Activated CD8-positive, alpha-beta T cell treated with anti-CD3 and anti-CD28 coated beads for 36 hours (primary cell): ENCODE results near the gene PLTP. TPM values are rescaled to one million over a fixed set of nuclear protein-coding genes. Genes with fewer than 3 reads are reported as not detected.

ENCODE experiments used
- ATAC-seq: fragments of 200-7000 bp; cut with Tn5 transposase; one replicate; pipeline ENCODE4 v1.10.0; 2021; ENCODE audit warnings: mild to moderate bottlenecking, moderate library complexity
- CTCF ChIA-PET: fragments of 350-600 bp; sonication (Branson Sonifier 250); formaldehyde crosslinking; loops from one replicate; lab custom pipeline; 2021; ENCODE audit warnings: antibody characterized with exemption; lab: Charles Lee
- POLR2A ChIA-PET: fragments of 350-600 bp; sonication (Branson Sonifier 250); formaldehyde crosslinking; loops from one replicate; lab custom pipeline; 2021; ENCODE audit warnings: antibody characterized with exemption; lab: Charles Lee
- DNase-seq: peaks from one replicate; pipeline ENCODE4 v3.0.0-alpha.2; 2020
- H3K27ac Mint-ChIP-seq: one replicate; pipeline ENCODE4 v1.8.0; 2021; ENCODE audit warnings: mild to moderate bottlenecking, mixed read lengths
- H3K27me3 Mint-ChIP-seq: one replicate; pipeline ENCODE4 v1.8.0; 2021; ENCODE audit warnings: mixed read lengths
- H3K36me3 Mint-ChIP-seq: one replicate; pipeline ENCODE4 v1.8.0; 2021; ENCODE audit warnings: low read depth, mixed read lengths
- H3K4me1 Mint-ChIP-seq: one replicate; pipeline ENCODE4 v1.8.0; 2021; ENCODE audit warnings: low read depth, mixed read lengths
- H3K4me3 Mint-ChIP-seq: one replicate; pipeline ENCODE4 v1.8.0; 2021; ENCODE audit warnings: mild to moderate bottlenecking, moderate library complexity, mixed read lengths
- H3K9me3 Mint-ChIP-seq: one replicate; pipeline ENCODE4 v1.8.0; 2021; ENCODE audit warnings: mixed read lengths
- CTCF ChIP-seq: fragments of 200-600 bp; IDR thresholded peaks from one replicate; pipeline ENCODE4 v1.8.0; 2022; ENCODE audit warnings: antibody characterized with exemption, mild to moderate bottlenecking
- intact Hi-C: fragments of 100-400 bp; cut with micrococcal nuclease; formaldehyde crosslinking; loops from one replicate; pipeline ENCODE4 v1.10.0; 2022
- total RNA-seq, 2 experiments: library from RNA; stranded (reverse); gene quantifications; one replicate each; pipeline ENCODE4 v1.2.3, GENCODE V29; 2021

Gene PLTP
- total RNA-seq, 2 experiments from 2014 or later, result 7.4 to 8.6 TPM

- POLR2A ChIA-PET, result interaction anchor here (1.3 to 2.2 kb wide), 2 partner anchors 9 to 122 kb away, joined by 3 to 6 read pairs; partner anchors contain the start of genes ACOT8 and ZSWIM3
- ATAC-seq, result no peak
- Mint-ChIP-seq H3K4me1 (peaks cover 9% of the 10 kb centered on the region), H3K4me3 (no peak overlapping the region), H3K27me3 (no peaks in the 10 kb centered on the region), H3K27ac (peak overlapping the region; percentile 11), H3K9me3 (no peaks in the 10 kb centered on the region), H3K36me3 (peaks cover 21% of the 10 kb centered on the region)
- intact Hi-C loops, result no loop called here
- TF ChIP-seq CTCF, result no peak
- DNase-seq, result no peak
- CTCF ChIA-PET, result no interaction called here
Measured at GRCh38 chr20:45848969-45849582, 62.9 kb downstream of the PLTP start.

Other genes with a start within 250 kb of the PLTP start
- gene WFDC11, start 241.9 kb downstream of the PLTP start, total RNA-seq, result not detected
- gene WFDC13, start 210.1 kb downstream of the PLTP start, total RNA-seq, result not detected
- not detected for gene WFDC10B, start 207.1 kb downstream of the PLTP start, total RNA-seq
- not detected for gene SPINT4, start 189.8 kb downstream of the PLTP start, total RNA-seq
- under 1 TPM in 1 of 2 experiments, not detected in 1; 0.54 TPM for gene WFDC3, start 120.3 kb downstream of the PLTP start, total RNA-seq
- 10 to 100 TPM; 25.3 to 27.1 TPM for gene DNTTIP1, start 120.2 kb downstream of the PLTP start, total RNA-seq
- gene UBE2C, start 99.5 kb downstream of the PLTP start, total RNA-seq, result 100 to 1,000 TPM; 149 to 151 TPM
- gene TNNC2, start 84.8 kb downstream of the PLTP start, total RNA-seq, result not detected
- 1 to 10 TPM; 1.4 to 1.7 TPM for gene SNX21, start 78.4 kb downstream of the PLTP start, total RNA-seq
- 10 to 100 TPM; 18.5 to 21.2 TPM for gene ACOT8, start 54.8 kb downstream of the PLTP start, total RNA-seq
- gene ZSWIM3, start 54.5 kb downstream of the PLTP start, total RNA-seq, result 1 to 10 TPM; 3.5 to 3.6 TPM
- gene ZSWIM1, start 30.9 kb downstream of the PLTP start, total RNA-seq, result 1 to 10 TPM; 8.2 to 9.1 TPM
- under 1 TPM; 0.58 to 0.74 TPM for gene SPATA25, start 24.5 kb downstream of the PLTP start, total RNA-seq
- gene NEURL2, start 20.9 kb downstream of the PLTP start, total RNA-seq, result 1 to 10 TPM; 2.4 to 2.9 TPM
- 10 to 100 TPM; 34.5 to 40.2 TPM for gene CTSA, start 20.8 kb downstream of the PLTP start, total RNA-seq
- 10 to 100 TPM; 27.8 to 29.5 TPM for gene PCIF1, start 22.5 kb upstream of the PLTP start, total RNA-seq
- gene ZNF335, start 60.0 kb upstream of the PLTP start, total RNA-seq, result 10 to 100 TPM; 27.0 to 28.8 TPM
- gene MMP9, start 96.8 kb upstream of the PLTP start, total RNA-seq, result under 1 TPM in 1 of 2 experiments, not detected in 1; 0.11 TPM
- gene SLC12A5, start 117.1 kb upstream of the PLTP start, total RNA-seq, result under 1 TPM in 1 of 2 experiments, not detected in 1; 0.43 TPM
- 10 to 100 TPM; 13.1 to 16.8 TPM for gene NCOA5, start 177.8 kb upstream of the PLTP start, total RNA-seq
- 1 to 10 TPM; 3.3 to 3.5 TPM for gene CD40, start 206.2 kb upstream of the PLTP start, total RNA-seq